ENCODE results near the gene DGCR2. TPM values are rescaled to one million over a fixed set of nuclear protein-coding genes. Genes with fewer than 3 reads are reported as not detected.

Gene DGCR2
- polyA plus RNA-seq, 1 donor from 2014 or later: 67.1 TPM

DNA sequence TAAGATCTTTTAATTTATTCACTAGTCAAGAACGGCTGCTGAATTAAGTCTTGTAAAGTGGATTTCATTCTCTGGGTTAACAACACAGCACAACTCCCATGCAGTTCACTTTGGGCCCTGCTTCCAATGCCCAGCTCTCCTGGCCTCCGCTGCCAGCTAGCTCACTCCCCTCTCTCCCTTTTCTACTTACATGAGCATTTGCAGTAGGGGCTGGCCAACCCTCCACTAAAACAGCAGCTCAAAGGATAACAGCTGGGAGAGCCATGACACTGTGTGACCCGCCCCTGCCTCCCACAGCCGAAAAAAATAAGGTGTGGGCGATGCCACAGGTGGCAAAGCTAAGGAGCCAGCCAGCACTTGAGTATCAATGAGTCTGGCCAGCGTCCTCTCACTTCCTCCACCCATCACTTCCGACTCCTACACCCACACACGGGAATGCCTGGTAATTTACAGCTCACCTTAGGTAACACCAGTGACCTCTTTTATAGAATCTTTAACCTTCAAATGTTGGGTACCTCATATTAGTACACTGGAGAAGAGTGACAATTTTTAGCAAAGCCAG, 56.8 kb downstream of the DGCR2 start:
- Histone ChIP-seq H4K20me1 (ENCODE audit: insufficient read depth) (no peaks in the 10 kb centered on the region), H3K9me2 (ENCODE audit: insufficient read depth, low read length) (no peaks in the 10 kb centered on the region), H3K27me3 (ENCODE audit: insufficient read depth, low read depth, low read length) (no peaks in the 10 kb centered on the region), H3K79me2 (replicated peaks; ENCODE audit: insufficient read depth, low read length) (no peaks in the 10 kb centered on the region), H3F3A (ENCODE audit: insufficient read depth, low read length, poor library complexity, severe bottlenecking) (no peaks in the 10 kb centered on the region), H3K9me3 (ENCODE audit: low read length) (no peaks in the 10 kb centered on the region), H3K4me2 (ENCODE audit: low read length) (no peak overlapping the region), H3K4me3 (ENCODE audit: low read length) (no peak overlapping the region), H2AFZ (ENCODE audit: low read depth, low read length) (no peak overlapping the region), H3K27ac (ENCODE audit: low read length) (no peak overlapping the region), H3K9ac (ENCODE audit: low read length) (no peak overlapping the region), H3K36me3 (ENCODE audit: insufficient read depth, low read length) (peaks cover 3% of the 10 kb centered on the region)
- no peak for TF ChIP-seq SMC3 (conservative IDR thresholded peaks at IDR 0.05; ENCODE audit: poor library complexity)
- no peak for TF ChIP-seq EZH2 (IDR thresholded peaks at IDR 0.05; ENCODE audit: borderline replicate concordance, insufficient read depth, low read length, poor library complexity, severe bottlenecking)
- TF ChIP-seq RAD21 (conservative IDR thresholded peaks at IDR 0.05): no peak
- TF ChIP-seq EP300 (conservative IDR thresholded peaks at IDR 0.05; ENCODE audit: poor library complexity, severe bottlenecking): no peak
- no peak for TF ChIP-seq TAF1 (IDR thresholded peaks at IDR 0.05; ENCODE audit: low read depth)
- no peak for TF ChIP-seq CTCF (IDR thresholded peaks at IDR 0.05; ENCODE audit: poor library complexity, severe bottlenecking)
- no peak for TF ChIP-seq POLR2AphosphoS5 (IDR thresholded peaks at IDR 0.05)
- TF ChIP-seq, protein P1, sequence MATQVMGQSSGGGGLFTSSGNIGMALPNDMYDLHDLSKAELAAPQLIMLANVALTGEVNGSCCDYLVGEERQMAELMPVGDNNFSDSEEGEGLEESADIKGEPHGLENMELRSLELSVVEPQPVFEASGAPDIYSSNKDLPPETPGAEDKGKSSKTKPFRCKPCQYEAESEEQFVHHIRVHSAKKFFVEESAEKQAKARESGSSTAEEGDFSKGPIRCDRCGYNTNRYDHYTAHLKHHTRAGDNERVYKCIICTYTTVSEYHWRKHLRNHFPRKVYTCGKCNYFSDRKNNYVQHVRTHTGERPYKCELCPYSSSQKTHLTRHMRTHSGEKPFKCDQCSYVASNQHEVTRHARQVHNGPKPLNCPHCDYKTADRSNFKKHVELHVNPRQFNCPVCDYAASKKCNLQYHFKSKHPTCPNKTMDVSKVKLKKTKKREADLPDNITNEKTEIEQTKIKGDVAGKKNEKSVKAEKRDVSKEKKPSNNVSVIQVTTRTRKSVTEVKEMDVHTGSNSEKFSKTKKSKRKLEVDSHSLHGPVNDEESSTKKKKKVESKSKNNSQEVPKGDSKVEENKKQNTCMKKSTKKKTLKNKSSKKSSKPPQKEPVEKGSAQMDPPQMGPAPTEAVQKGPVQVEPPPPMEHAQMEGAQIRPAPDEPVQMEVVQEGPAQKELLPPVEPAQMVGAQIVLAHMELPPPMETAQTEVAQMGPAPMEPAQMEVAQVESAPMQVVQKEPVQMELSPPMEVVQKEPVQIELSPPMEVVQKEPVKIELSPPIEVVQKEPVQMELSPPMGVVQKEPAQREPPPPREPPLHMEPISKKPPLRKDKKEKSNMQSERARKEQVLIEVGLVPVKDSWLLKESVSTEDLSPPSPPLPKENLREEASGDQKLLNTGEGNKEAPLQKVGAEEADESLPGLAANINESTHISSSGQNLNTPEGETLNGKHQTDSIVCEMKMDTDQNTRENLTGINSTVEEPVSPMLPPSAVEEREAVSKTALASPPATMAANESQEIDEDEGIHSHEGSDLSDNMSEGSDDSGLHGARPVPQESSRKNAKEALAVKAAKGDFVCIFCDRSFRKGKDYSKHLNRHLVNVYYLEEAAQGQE (IDR thresholded peaks at IDR 0.05; ENCODE audit: borderline replicate concordance): no peak
- TF ChIP-seq MXI1 (conservative IDR thresholded peaks at IDR 0.05; ENCODE audit: poor library complexity, severe bottlenecking): no peak

GRCh38 chr22:19064354-19065054, 57.7 kb downstream of the DGCR2 start:
- Histone ChIP-seq H3K9ac (ENCODE audit: low read length) (no peak overlapping the region), H3F3A (ENCODE audit: insufficient read depth, low read length, poor library complexity, severe bottlenecking) (no peaks in the 10 kb centered on the region), H3K27me3 (ENCODE audit: insufficient read depth, low read depth, low read length) (no peaks in the 10 kb centered on the region), H2AFZ (ENCODE audit: low read depth, low read length) (no peak overlapping the region), H3K4me3 (ENCODE audit: low read length) (no peak overlapping the region), H3K4me2 (ENCODE audit: low read length) (no peak overlapping the region), H3K79me2 (replicated peaks; ENCODE audit: insufficient read depth, low read length) (no peaks in the 10 kb centered on the region), H4K20me1 (ENCODE audit: insufficient read depth) (no peaks in the 10 kb centered on the region), H3K9me2 (ENCODE audit: insufficient read depth, low read length) (no peaks in the 10 kb centered on the region), H3K36me3 (ENCODE audit: insufficient read depth, low read length) (peaks cover 3% of the 10 kb centered on the region), H3K9me3 (ENCODE audit: low read length) (no peaks in the 10 kb centered on the region), H3K27ac (ENCODE audit: low read length) (no peak overlapping the region)
- TF ChIP-seq CTCF (IDR thresholded peaks at IDR 0.05; ENCODE audit: poor library complexity, severe bottlenecking): no peak
- TF ChIP-seq TAF1 (IDR thresholded peaks at IDR 0.05; ENCODE audit: low read depth): no peak
- TF ChIP-seq, protein P1 (IDR thresholded peaks at IDR 0.05; ENCODE audit: borderline replicate concordance): no peak
- TF ChIP-seq POLR2AphosphoS5 (IDR thresholded peaks at IDR 0.05): no peak
- TF ChIP-seq MXI1 (conservative IDR thresholded peaks at IDR 0.05; ENCODE audit: poor library complexity, severe bottlenecking): no peak
- no peak for TF ChIP-seq SMC3 (conservative IDR thresholded peaks at IDR 0.05; ENCODE audit: poor library complexity)
- no peak for TF ChIP-seq EZH2 (IDR thresholded peaks at IDR 0.05; ENCODE audit: borderline replicate concordance, insufficient read depth, low read length, poor library complexity, severe bottlenecking)
- no peak for TF ChIP-seq EP300 (conservative IDR thresholded peaks at IDR 0.05; ENCODE audit: poor library complexity, severe bottlenecking)
- TF ChIP-seq RAD21 (conservative IDR thresholded peaks at IDR 0.05): no peak
